ENCODE measurements around the gene BIK.

The BIK gene

GRCh38 chr22:43077121-43077877, 33.3 kb upstream of the BIK start:
- H3K9me2 ChIP-seq (replicated peaks; ENCODE audit: insufficient read depth, low read length), result no peaks in the 10 kb centered on the region
- H3K79me2 ChIP-seq (ENCODE audit: low read length), result no peaks in the 10 kb centered on the region
- no peak overlapping the region for H3K9ac ChIP-seq (ENCODE audit: low read length)
- TF ChIP-seq CTCF (IDR thresholded peaks at IDR 0.05; ENCODE audit: low read length) (no peak), EZH2 (optimal IDR thresholded peaks at IDR 0.05; ENCODE audit: low read depth, low read length) (no peak)
- no peaks in the 10 kb centered on the region for H3F3A ChIP-seq (ENCODE audit: insufficient read depth, low read length)
- H4K20me1 ChIP-seq (ENCODE audit: insufficient read depth, low read length), result no peaks in the 10 kb centered on the region
- H3K27ac ChIP-seq (ENCODE audit: low read length), result no peak overlapping the region
- DNase-seq, result no peak
- no peak overlapping the region for H3K4me2 ChIP-seq (ENCODE audit: low read depth, low read length)
- H3K4me3 ChIP-seq (ENCODE audit: low read length), result no peak overlapping the region
- no peaks in the 10 kb centered on the region for H3K36me3 ChIP-seq (replicated peaks; ENCODE audit: insufficient read depth, low read length)
- H2AFZ ChIP-seq (ENCODE audit: low read length), result no peak overlapping the region
- no peaks in the 10 kb centered on the region for H3K9me3 ChIP-seq (replicated peaks; ENCODE audit: insufficient read depth, low read length)
- H3K27me3 ChIP-seq (replicated peaks; ENCODE audit: insufficient read depth, low read length), result no peaks in the 10 kb centered on the region
- H3K4me1 ChIP-seq (ENCODE audit: low read length), result no peaks in the 10 kb centered on the region

- H2AFZ ChIP-seq (ENCODE audit: low read length), result no peak overlapping the region
- H3K4me2 ChIP-seq (ENCODE audit: low read depth, low read length), result no peak overlapping the region
- H3K27ac ChIP-seq (ENCODE audit: low read length), result no peak overlapping the region
- H3K9me3 ChIP-seq (replicated peaks; ENCODE audit: insufficient read depth, low read length), result no peaks in the 10 kb centered on the region
- H3K9me2 ChIP-seq (replicated peaks; ENCODE audit: insufficient read depth, low read length), result no peaks in the 10 kb centered on the region
- no peaks in the 10 kb centered on the region for H3K79me2 ChIP-seq (ENCODE audit: low read length)
- no peak overlapping the region for H3K9ac ChIP-seq (ENCODE audit: low read length)
- H3K4me1 ChIP-seq (ENCODE audit: low read length), result no peaks in the 10 kb centered on the region
- H3K36me3 ChIP-seq (replicated peaks; ENCODE audit: insufficient read depth, low read length), result no peaks in the 10 kb centered on the region
- no peak for DNase-seq
- H4K20me1 ChIP-seq (ENCODE audit: insufficient read depth, low read length), result no peaks in the 10 kb centered on the region
- no peaks in the 10 kb centered on the region for H3K27me3 ChIP-seq (replicated peaks; ENCODE audit: insufficient read depth, low read length)
- H3F3A ChIP-seq (ENCODE audit: insufficient read depth, low read length), result no peaks in the 10 kb centered on the region
- TF ChIP-seq EZH2 (optimal IDR thresholded peaks at IDR 0.05; ENCODE audit: low read depth, low read length) (no peak), CTCF (IDR thresholded peaks at IDR 0.05; ENCODE audit: low read length) (no peak)
- no peak overlapping the region for H3K4me3 ChIP-seq (ENCODE audit: low read length)
Measured at GRCh38 chr22:43078522-43078921, 32.0 kb upstream of the BIK start.

GRCh38 chr22:43079742-43080141, 30.8 kb upstream of the BIK start:
- Histone ChIP-seq H3K4me1 (ENCODE audit: low read length) (no peaks in the 10 kb centered on the region), H3K79me2 (ENCODE audit: low read length) (no peaks in the 10 kb centered on the region), H4K20me1 (ENCODE audit: insufficient read depth, low read length) (no peaks in the 10 kb centered on the region), H3K27ac (ENCODE audit: low read length) (no peak overlapping the region), H3K36me3 (replicated peaks; ENCODE audit: insufficient read depth, low read length) (no peaks in the 10 kb centered on the region), H3K9me2 (replicated peaks; ENCODE audit: insufficient read depth, low read length) (no peaks in the 10 kb centered on the region), H3K9me3 (replicated peaks; ENCODE audit: insufficient read depth, low read length) (no peaks in the 10 kb centered on the region), H3K4me3 (ENCODE audit: low read length) (no peak overlapping the region), H3K4me2 (ENCODE audit: low read depth, low read length) (no peak overlapping the region), H3K27me3 (replicated peaks; ENCODE audit: insufficient read depth, low read length) (no peaks in the 10 kb centered on the region), H3K9ac (ENCODE audit: low read length) (no peak overlapping the region), H2AFZ (ENCODE audit: low read length) (no peak overlapping the region), H3F3A (ENCODE audit: insufficient read depth, low read length) (no peaks in the 10 kb centered on the region)
- DNase-seq, result no peak
- TF ChIP-seq CTCF (IDR thresholded peaks at IDR 0.05; ENCODE audit: low read length), result no peak
- TF ChIP-seq EZH2phosphoT487 (IDR thresholded peaks at IDR 0.05; ENCODE audit: low read length), result no peak
- TF ChIP-seq EZH2 (optimal IDR thresholded peaks at IDR 0.05; ENCODE audit: low read depth, low read length), result no peak

Measured in MM.1S (cell line).